Stimulated activated naive CD4-positive, alpha-beta T cell (primary cell): ENCODE measurements around the gene IGSF3.
"Not testable (repeated sequence)": the region's sequence is repeated elsewhere in the genome, so short reads cannot be mapped to it uniquely, and the experiment has no call there.

Experiments used
- DNase-seq, 6 experiments: peaks; one replicate each; lab custom pipeline; 2025; lab: John Stamatoyannopoulos, UW

The IGSF3 gene

DNA sequence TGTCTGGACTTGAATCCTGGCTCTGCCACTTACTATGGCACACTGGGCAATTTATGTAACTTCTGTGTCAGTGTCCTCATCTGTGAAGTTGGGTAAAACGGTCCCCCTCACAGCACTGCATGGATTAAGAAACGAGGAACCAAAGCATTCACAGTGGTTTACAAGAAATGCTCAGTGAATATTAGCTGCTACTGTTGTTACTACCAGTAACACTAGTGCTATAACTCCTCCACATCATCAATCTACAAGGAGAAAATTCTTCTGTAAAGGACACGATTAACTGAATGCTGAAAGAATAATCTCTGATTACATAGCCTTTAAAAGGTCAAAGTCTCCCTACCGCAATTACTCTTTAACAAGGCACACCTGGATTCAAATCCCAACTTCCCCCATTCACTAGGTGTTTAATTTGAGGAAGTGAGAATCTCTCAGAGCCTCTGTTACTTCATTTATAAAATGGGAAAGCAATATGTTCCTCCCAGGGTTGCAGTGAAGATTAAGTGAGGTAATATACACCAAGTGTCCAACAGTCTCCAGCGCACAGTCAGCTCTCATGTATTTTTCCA is 70.7 kb downstream of the IGSF3 start:
- DNase-seq: not testable (repeated sequence)

DNA sequence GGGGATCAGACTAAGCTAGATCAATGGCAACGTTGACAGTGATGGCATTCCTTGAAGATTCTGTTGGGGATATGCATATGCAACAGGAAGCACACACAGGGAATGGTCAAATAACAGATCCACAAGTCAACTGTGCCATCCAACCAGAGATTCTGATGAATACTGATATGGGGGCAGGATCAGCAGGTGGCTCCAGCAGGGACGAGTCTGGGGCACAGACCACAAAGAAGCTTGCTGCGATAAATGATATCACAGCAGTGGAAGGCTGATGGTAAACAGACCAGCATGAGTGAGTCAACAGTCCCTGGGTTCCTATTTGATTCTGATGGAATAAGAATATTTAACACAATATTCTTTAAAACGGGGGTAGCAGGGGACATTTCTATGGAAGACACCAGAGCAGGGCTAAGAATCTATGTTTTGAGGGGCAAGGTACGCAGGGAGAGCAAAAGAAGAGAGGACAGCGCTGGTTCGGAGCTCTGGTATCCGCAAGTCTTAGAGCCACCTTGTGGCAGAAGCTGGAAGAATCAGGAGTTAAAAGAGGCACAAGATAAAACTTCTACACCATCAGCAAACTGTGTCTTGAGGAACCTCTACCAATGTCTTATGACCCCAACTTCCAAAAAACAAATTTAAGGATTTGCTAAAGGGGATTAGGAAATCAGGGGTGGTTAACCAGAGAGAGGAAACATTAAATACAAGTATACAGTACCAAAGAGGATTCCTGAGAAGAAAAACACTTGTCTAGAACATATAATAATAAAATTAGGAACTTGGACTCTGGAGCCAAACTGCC is 71.4 kb downstream of the IGSF3 start:
- peak in 3 of 6 experiments; percentile 9 to 38 (median 34) for DNase-seq

DNA sequence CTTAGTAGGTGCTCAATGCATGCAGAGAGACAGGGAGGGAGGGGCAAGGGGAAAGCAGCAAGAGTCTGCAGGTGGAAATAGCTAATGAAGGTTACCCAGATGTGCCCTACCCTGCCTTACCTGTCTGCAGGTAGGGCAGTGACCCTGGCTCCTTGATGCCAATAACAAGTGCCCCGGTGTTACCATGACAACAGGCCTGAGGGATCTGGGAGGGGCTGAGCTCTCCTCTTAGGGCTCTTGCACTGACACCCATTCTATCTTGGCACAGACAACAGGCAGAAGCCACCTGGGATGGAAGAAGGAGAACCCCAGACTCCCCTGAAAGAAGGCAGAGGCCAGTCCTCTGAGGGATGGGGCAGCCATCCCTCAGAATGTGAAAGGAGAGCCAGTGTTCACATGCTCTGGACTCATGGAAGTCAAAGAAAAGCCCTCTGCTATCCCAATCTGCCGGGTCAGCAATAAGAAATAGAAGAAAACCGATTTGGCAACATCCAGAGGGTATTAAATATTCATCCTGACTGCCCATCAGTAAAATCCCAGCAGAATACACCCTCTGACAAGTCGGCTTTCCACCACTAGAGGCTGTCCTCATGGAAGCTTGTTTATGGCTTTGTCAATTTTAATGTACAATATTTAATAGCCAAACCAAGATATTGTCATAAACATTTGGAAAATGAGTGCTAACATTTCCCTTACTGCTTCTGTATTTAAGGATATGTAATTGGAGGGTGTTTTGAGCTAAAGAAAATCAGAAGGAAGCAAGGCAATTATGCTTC is 72.3 kb downstream of the IGSF3 start:
- not testable (repeated sequence) for DNase-seq

DNA sequence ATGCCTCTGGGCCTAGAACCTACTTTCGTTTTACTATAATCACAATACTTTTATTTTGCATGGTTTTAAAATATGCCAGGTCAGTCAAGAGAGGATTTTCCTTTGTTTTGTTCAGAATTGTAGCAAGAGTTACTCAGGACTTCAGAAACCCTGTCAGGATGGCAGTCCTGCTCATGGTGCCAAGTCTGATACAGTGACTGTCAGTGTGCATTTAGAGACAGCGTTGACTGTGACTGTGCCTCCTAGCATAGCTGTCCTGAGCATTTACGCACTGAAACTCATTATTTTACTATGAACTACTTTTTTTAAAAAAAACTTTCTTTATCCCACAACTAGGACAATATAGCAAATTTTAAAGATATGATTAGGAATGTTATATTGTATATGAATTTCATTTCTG is 73.6 kb downstream of the IGSF3 start:
- not testable (repeated sequence) for DNase-seq

DNA sequence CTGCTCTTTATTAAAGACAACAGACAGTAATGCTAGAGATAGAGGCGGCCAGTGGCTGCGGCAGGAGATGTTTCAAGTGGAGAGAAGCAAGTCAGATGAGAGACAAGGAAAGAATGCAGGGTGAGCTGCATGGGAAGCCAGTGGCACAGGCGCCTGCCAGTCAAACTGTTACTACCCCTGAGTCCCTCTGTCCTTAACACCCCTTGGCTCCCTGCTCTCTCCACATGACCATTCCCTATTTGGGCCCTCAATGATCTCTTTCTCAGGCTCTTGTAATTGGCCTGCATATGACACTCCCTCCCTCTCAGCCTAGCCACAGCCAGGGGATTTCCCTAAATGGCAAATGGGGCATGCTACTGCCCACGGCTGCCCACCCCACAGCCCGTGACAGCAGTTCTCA is 74.1 kb downstream of the IGSF3 start:
- not testable (repeated sequence) for DNase-seq

DNA sequence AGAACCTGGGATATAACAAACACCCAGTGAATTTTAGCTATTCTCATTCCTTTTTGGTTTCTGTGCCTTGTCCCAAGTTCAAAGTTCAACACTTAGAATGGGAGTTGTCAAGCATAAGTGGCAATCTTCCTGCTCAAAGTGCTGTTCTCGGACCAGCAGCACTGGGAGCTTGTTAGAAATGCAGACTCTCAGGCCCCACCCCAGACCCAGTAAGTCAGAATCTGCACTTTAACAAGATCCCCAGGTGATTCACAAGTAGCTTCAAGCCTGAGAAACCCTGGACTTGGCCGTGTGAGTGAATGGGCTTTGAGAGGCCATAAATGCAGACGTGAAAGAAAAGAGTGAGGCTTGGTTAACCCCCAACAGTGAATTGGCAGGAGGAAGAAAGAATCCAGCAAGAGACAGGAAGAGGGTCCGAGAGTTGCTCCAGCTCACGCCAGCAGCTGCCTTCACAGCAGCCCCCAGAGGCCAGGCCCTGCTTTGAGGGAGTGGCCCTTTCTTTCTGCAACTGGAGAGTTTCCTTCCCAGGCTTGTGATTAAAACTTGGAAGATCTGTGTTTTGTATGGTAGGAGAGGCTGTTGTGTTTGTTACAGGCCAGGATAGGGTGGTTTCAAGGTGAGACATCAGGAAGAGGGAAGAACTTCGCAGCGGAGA is 75.5 kb downstream of the IGSF3 start:
- DNase-seq: not testable (repeated sequence)

DNA sequence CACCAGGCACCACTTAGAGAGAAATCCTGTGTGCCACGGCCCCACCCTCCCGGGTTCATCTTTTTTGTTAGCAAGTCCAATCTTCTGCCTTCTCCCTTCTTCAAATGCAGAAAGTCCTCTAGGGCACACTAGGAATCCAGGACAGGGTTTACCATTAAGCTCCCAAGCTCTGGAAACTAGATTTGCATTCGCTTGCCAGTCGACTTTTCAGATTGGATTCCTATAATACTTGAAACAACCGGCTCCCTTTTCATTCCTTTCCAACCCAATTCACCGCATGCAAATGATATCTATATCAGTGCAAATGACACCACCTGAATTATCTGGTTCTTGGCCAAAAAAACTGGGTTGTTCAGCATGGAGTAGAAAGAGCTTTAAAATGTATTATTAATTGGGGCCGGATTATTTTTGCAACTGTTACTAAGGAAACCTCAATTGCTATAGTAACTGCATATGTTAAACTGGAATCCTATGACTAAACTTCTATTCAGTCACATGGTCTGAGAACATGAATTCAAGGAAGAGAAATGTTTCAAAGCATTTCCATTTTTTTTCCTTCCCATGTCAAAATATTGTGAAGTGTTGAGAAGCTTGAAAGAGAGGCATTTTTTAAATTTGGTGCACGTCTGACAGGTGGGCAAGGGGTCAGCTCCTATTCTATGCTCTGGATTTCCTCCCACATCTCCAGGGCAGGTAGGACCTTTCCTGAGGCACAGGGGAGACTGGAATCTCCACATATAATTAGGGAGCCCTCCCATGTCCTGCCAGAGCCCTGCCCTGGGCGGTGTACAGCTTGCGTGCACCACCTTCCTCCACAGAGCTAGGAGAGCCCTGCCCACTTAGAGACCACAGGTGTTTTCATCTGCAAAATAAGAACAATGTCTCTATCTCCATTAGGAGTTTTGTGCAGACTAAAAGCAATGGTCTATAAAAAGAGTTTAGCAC is 76.3 kb downstream of the IGSF3 start:
- not testable (repeated sequence) for DNase-seq

DNA sequence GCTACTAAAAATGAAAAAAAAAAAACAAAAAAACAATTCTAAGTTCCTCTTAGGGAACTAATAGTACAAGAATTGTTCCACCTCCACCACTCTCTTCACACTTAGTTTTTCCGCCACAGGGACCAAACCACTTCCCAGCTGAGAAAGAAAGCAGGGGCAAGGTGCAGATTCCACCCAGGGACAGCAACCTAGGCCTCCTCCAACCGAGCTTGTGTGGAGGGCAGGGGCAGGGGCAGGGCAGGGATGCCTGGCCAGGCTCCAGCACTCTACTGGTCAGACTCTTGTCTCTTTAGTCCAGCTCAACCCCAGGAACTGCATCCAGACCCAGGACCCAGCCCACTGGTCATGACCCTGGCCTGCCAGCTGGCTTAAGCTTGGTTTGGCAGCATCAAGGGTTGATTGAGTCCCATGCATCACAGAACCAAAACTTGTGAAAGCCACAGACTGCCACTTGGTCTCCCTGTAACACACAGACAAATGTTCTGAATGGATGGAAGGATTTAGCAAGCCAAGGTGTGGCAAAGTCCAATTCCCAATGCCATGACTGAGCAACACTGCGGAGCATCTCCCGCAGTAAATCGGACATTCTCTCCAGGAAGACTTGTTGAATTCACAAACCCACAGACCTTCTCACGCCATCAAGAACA is 77.1 kb downstream of the IGSF3 start:
- not testable (repeated sequence) for DNase-seq

DNA sequence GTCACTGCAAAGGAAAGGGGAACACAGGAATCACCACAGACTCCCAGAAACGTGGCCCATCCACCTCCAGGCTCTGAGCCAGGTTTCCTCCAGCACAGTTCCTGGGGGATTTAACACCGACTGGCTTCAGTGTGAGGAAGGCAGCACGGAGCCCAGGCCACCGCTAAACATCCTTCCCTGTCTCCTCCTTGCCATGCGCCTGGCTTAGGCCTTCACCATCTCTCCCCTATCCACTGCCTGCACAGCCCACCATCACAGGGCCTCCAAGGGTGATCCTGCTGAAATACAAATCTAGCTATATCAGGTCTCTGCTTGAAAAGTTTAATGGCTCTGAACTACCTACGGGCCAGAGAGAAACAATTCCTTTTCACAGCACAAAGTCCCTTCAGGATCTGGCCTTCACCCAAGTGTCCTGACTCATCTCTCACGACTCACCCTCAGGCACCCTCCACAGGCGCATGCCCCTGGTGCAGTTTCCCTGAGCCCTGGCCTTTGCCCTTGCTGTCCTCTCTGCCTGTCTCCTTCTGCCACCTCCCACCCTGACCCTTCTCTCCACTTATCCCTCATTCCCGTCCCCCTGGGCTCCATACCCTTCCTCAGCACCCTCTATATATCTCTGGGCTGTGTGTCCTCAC is 78.3 kb downstream of the IGSF3 start:
- DNase-seq: not testable (repeated sequence)

DNA sequence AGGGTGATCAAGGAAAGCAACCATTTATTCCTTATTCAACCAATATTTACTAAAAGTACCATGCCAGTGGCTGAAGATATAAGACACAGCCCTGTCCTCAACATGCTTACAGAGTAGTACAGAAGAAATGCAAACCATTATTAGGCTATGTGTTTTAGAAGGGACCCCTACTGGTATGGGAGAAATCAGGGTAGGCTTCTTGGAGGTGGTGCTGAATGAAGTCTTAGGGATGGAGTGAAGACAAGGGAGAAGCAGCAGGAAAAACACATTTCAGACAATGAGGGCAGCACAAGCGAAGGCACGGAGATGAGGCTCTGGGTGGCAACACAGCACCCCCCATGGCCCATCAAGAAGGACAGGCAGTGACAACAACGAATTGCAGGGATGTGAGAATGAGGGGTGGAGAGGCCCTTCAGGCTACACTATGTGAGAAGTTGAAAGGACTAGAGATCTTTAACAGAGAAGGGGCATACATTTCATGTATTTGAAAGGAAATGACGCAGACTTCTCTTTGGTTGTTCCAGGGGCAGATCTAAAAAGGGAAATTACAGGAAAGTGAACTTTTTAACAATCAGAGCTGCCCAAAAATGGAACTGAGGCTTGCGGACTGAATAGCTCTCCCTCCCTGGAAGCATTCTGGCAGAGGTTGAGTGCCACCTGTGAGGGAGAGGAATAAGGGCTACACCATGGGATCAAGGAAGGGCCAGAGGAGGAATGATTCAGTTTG is 79.9 kb downstream of the IGSF3 start:
- DNase-seq: no peak

DNA sequence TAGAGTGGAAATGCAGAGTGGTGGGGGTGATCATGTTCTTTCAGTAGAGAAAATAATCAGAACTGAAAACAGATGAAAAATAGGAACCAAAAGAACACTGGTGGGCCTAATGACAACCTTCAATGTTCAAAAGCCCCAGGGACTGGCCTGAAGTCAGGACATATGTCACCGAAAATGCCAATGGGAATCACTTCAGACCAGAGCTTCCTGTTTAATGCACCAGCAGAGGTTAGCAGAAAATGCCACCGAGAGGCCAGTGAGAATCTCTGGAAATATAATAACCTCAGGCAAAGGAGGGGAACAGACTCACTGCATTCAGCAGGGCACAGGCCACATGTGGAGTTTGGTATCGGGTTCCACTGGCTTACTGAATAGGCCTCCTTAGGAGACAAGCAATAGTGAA is 80.8 kb downstream of the IGSF3 start:
- DNase-seq: no peak

DNA sequence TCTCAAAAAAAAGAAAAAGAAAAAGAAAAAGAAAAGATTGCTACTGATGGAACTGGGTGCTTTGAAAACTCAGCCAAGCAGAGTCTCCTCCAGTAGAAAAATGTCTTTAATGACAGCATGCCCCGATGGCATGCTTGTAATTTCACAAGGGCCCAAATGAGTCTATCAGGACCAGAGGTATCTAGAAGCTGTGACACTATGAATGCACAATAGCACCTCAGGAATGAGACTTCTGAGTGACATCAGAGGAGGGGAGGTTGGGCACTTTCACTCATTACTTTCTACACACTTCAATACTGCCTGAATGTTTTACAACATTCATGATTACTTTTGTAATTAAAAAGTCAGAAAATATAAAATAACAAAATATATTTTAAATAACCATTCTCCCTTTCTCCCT is 81.6 kb downstream of the IGSF3 start:
- DNase-seq: no peak

DNA sequence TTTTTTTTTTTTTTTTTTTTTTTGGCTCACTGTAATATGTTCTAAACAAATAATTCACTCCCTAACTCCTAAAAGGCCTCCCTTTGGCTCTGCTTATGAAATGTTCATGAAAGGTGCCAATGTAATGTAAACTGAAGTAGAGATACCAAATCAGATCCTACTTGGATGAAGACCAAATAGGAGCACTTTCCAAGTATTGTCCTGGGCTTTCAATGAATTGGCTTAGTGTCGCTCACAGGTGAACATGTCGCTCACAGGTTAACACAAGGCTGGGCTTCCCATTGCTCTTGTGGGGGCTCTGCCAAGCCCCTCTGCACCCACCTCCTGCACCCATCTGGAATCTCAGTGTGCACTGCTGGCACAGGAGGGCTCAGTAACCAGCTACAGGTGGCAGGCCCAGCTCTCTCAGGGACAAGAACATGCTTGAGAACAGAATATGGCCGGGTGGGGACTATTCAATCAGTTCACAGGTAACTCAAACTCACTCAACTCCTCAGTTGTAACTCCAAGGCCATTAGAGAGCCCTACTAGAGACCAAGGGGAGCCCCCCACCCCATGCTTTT is 86.1 kb downstream of the IGSF3 start:
- no peak for DNase-seq

DNA sequence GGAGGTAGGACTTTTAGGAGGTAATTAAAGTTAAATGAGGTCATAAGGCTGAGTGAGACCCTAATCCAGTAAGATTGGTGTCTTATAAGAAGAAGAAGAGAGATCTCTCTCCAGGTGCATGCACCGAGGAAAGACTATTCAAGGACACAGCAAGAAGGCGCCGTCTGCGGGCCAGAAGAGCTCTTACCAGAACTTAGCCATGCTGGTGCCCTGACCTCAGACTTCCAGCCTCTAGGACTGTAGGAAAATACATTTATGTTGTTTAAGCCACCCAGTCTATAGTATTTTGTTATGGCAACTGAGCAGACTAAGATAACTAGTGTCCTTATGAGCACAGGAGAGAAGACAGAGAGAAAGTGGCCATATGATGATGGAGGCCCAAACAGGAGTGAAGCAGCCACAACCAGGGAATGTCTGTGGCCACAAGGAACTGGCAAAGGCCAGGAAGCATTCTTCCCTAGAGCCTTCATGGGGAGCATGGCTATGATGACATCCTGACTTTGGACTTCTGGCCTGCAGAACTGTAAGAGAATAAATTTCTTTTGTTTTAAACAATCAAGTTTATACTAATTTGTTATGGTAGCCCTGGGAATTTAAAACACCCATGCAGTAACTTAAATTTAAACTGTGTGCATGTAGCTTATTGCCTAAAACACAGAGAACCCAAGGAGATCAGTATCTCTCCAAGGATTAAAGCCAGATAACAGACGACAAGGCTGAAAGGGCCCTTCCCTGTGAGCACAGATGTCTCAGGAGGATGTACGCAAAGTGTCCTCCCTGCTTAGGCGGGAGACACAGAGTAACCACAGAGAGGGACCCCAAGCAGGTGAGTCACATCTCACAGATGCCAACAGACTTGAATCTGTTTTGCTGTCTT is 86.8 kb downstream of the IGSF3 start:
- no peak for DNase-seq

DNA sequence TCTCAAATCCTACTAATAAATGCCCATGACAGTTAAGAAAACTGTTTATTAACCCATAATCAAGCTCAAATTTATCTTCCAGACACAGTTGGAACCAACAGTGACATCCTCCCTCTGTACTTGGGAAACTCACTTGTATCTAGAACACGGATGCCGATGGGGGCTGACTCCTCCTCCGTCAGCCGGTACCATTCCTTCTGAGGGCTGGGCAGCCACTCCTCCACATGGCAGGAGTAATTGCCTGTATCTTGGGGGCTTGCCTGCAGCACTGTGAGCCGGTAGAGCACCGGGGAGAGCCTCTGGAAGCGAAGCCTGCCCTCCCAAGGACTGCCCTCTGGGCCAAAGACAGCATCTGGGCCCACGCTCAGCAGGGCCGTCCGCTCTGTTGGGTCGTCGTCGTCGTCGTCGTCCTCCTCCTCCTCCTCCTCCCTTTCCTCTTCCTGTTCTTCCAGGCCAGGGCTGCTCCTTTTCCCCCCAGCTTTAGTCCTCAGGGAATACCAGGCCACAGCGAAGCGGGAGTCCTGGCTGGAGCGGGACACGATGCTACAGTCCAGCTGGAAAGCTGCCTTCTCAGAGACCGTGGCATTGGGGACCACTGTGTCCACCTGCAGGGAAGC is 88.2 kb downstream of the IGSF3 start:
- DNase-seq: no peak

DNA sequence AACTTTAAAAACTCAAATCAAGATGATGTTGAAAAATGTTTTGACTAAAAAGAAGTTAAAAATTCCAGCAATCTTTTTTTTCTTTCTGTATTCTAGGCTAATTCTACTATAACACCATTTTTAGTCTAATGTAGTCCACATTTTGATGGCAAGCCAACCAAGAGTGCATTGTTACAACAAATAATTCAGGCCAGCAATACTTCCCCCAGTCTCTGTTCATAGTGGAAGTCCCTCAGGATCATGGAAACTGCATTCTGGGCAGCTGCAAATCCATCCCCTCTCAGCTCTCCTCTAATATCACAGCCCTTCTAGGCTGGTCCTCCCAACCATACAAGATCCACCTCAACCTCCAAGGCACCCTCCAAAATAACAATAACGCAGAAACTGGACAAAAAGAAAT is 89.0 kb downstream of the IGSF3 start:
- no peak for DNase-seq

DNA sequence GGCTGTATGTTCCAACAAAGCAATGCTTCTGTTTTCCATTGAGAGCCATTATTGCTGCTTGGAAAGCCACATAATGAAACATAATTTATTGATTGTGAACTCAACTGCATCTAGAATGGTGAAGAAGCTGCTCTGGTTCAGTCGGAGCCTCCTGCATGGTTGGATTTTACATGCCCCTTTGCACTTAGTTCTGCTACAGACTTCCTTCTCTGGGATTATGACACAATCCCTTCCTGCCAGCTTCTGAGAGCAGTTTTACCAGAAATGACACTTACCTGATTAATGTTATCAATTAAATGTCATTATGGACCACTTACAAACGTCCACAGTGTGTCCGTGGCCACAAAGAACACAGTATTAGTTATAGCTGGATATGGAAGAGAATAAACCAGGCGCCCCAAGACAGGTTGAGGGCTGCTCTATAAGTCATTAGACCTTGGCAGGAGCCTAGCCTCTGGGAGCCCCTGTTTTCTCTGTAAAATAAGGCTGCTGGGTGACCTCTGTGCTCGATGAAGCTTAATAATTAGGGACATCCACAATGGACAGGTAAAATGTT is 89.7 kb downstream of the IGSF3 start:
- no peak for DNase-seq
